Left forelimb (tissue), 1 donor: ENCODE data around the gene UST.

ENCODE experiments used
- DNase-seq: peaks from one replicate; pipeline ENCODE4 v3.0.0-alpha.2; 2018; ENCODE audit warnings: low spot score

The UST gene

GRCh38 chr6:149122850-149123821 lies 376.3 kb downstream of the UST start:
- DNase-seq, result no peak

GRCh38 chr6:149125309-149125708 lies 378.5 kb downstream of the UST start:
- DNase-seq, result no peak
